Right ventricle myocardium inferior (tissue), 1 donor: ENCODE measurements around the gene PGLYRP3. TPM values are rescaled to one million over a fixed set of nuclear protein-coding genes. Genes with fewer than 3 reads are reported as not detected.
A peak's percentile ranks its signal among the peaks of the same experiment; 100 is the strongest.
"Not testable (repeated sequence)": the region's sequence is repeated elsewhere in the genome, so short reads cannot be mapped to it uniquely, and the experiment has no call there.

Source experiments
- ATAC-seq: fragments of 200-7000 bp; cut with Tn5 transposase; one replicate; pipeline ENCODE4 v1.9.1; 2020; ENCODE audit warnings: mild to moderate bottlenecking, moderate library complexity
- DNase-seq: peaks from one replicate; pipeline ENCODE4 v3.0.0; 2021; ENCODE audit errors: missing footprints
- intact Hi-C: fragments of 100-400 bp; cut with DNase I; formaldehyde crosslinking; loops from one replicate; pipeline ENCODE4 v1.11.0; 2022
- total RNA-seq: library from RNA; stranded (reverse); fragmentation: NEBNext Ultra II Directional; extraction: Animal tissue kit (Norgen Biotek cat#: 25700); gene quantifications from one replicate; pipeline ENCODE4 v1.2.1, GENCODE V29; 2021
- donor health status: DM: no; HTN: yes; CAD: no; lungs with severe emphysema.

The PGLYRP3 gene
- total RNA-seq, 1 donor from 2014 or later, result not detected

DNA sequence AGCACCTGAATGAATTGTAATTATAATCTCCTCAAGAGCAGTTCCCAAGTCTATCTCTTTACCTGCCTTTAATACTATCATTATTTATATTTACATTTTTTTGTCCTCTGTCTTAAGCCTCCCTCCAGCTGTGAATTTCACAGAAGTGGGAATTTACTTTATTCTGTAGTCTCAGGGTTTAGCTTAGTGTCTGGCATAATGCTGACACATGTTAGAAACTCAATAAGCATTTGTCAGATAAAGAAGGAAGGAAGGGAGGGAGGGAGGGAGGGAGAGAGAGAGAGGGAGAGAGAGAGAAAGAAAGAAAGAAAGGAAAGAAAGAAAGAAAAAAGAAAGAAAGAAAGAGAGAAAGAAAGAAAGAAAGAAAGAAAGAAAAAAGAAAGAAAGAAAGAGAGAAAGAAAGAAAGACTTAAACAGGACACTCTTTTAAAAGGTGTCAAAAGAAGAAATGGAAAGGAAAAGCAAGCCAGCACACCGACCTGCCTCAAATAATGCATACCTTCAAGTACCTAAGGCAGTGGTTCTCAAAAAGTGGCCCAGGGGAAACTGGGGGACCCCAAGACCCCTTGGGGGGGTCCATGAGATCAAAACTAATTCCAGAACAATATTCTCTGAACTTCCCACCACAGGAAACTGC is 37.7 kb upstream of the PGLYRP3 start:
- intact Hi-C loops, result loop anchor here (10.0 kb wide), 2 partner anchors 324 to 424 kb away; partner anchors contain the start of genes ILF2, NPR1 and SLC27A3
- no peak for DNase-seq
- ATAC-seq, result no peak

DNA sequence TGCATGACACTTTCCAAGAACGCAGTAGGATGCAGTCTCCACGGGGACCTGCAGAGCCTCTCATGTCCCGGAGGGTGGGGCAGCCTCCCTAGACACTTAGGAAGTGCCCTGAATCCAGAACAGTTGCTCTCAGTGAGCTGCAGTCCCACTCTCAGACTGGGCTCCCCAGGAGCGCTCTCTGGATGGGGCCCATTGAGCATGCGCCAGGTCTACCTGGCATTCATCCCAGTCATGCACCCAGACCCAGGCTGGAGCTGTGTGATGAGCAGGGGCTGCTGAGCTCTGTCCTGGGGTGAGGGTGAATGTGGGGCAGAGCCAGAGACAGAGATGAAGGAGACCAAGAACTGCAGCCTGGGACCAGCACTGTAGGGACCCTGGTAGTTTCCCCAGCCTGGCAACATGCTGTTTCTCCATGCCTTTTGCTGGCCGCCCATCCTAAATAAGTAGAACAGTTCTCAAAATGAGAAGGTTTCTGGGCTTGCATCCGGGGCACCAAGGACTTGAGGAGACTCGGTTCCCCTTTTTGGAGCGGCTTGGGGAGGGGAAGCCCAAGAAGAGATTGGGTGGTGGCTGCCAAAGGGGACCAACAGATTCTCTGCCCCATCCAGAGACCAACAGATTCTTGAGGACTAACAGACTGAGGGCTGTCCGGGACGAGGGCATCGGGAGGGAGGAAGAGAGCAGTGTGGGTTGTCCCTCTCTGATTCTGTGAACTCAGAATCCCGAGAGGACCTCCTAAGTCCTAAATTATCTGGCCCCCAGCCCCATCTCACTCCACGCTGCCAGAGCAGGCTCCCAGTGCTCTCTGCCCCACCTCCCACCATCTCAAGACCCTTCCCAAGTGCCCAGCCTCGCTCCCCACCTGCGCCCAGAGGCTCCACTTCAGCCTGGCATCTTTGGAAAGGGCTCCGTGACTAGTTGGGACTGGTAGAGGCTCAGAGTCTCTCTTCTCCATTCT is 36.9 kb upstream of the PGLYRP3 start:
- ATAC-seq (no peak), DNase-seq (no peak)
- intact Hi-C loops, result loop anchor here (10.0 kb wide), 2 partner anchors 325 to 425 kb away; partner anchors contain the start of genes ILF2, NPR1 and SLC27A3

DNA sequence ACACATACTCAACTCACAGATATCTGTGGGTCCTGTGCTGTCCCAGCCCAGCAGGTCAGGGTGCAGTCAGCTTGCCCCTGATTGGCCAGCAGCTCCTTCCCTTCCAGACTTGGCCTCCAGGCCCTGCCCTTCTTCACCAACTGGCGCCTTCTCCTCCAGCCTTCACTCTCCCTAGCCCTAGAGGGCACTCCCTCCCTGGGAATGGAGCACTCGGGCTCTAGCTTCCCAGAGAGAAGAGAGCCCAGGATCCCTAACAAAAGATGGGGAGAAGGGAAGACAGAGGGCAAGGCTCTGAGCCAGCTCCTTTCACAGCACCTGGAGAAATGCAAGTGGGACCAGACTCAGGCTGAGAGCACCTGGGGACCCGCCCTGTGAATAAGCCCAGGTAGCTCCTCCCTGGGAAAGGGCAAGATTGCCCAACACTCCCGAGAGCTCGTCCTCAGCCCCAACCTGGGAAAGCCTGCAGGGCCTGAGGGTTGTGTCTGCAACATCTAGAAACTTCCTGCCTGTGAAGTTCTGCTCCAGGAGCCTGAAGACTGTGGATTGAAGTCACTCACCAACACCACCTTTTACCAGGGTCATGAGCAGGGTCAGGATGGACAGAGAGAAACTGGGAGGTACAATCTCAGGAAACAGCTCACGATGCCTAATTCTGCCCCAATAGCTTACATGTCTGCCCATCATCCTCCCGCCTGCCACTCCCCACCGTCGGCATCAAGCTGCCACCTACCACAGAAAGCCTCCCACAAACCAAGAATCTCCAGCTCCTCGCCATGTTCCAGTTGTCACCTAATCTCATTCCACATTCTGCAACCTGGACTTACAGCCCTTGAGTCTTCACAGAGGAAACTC is 36.0 kb upstream of the PGLYRP3 start, which contains the start of gene PGLYRP4:
Gene PGLYRP4, minus strand, starts transcription at position 331 of the 852 bp plus-strand sequence. CDS start 909 bp downstream, outside the sequence.
- DNase-seq, result no peak
- intact Hi-C loops, result no loop called here
- ATAC-seq, result no peak

DNA sequence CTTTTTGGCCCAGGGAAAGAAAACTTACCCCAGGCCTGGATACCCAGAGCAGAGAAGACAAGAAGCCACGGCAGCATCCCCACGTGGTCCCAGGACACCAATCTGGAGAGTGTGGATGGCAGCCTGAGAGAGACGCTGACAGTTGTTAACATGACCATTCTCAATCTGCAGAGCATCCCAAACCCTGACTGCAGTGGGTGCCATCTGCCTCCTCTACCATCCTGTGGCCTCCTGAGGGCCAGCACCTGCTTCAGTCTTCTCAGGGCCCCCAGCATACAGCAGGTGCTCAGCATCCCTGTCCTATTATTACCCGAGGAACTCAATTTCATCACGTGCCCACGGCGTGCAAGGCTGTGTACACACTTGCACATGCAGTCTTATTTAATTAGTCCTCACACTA is 35.1 kb upstream of the PGLYRP3 start:
- no peak for DNase-seq
- no peak for ATAC-seq
- intact Hi-C loops, result no loop called here

DNA sequence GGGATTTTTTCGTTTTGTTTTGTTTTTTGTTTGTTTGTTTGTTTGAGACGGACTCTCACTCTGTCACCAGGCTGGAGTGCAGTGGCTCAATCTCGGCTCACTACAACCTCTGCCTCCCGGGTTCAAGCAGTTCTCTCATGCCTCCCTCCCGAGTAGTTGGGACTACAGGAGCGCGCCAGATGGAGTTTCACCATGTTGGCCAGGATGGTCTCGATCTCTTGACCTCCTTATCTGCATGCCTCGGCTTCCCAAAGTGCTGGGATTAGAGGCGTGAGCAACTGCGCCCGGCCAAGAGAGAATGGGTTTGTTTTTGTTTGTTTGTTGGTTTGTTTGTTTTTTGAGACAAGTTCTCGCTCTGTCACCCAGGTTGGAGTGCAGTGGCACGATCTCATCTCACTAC is 34.3 kb upstream of the PGLYRP3 start:
- ATAC-seq, intact Hi-C loops, DNase-seq: not testable (repeated sequence)

DNA sequence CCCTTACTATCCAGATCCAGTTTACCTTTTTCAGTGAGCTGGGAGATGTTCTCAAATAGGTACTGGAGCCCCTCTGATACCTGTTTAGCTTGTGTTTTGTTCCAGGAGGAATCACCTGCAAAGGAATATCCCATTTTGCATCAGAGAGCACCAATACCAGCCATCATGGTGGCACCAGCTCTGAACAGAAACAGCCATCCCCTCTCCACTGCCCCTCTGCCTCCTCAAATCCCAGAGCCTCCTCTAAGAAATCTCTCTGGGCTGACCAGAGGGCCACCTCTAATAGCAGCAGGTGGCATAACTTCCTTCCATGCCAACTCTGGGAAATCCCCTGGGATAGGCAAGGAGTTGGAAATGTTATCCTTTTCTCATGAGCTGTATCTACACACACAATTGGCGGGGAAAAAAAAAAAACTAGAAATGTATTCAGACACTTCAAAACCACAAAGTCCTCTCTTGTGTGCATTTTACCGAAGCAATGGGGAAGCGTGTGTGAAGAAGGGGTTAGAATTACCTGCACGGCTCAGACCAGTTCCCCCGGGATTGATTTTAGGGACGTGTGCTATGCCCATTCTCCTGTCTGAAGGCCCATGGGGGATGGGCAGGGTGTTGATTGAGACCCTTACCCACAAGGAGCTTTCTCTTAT is 33.4 kb upstream of the PGLYRP3 start:
- DNase-seq, result no peak
- intact Hi-C loops, result no loop called here
- no peak for ATAC-seq

DNA sequence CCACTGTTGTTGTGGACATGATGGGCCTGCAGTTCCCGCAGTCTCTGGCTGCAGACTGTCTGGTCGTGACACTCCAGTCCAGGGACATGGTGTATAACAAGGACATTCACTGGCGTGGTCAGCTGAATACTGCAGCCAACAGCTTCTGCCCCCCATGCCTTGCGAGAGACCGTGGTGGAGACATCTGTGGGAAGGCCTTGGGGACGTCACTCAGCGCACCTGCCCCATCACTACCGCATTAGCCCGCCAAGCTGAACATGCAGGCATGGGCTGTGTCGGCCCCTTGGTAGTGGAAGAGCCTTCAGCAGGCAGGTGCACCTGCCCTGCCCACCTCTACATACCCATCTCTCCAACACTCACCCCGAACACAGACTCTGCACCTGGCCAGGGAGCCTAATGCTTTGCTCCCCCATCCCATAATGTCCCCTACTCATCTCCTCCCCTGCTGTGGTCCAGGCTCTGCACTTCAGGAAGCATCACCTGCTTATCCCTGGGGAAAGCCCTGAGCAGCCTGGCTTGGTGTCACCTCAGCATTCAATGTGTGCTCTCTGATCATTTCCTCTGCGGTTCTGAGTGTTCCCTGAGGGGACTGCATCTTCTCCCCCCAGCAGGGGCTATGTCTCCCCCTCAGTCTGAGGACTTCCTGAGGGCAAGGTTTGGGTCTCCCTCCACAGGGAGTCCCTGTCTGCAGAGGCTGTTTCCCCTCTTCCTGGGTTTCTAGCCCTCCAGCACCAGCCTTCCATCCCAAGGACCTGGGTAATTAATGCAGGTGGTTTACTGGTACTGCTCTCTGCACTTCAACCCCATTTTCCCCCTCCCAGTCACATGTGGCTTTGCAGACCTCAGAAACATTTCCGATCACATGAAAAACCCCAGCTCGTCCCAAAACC is 32.7 kb upstream of the PGLYRP3 start:
- intact Hi-C loops, result no loop called here
- no peak for ATAC-seq

DNA sequence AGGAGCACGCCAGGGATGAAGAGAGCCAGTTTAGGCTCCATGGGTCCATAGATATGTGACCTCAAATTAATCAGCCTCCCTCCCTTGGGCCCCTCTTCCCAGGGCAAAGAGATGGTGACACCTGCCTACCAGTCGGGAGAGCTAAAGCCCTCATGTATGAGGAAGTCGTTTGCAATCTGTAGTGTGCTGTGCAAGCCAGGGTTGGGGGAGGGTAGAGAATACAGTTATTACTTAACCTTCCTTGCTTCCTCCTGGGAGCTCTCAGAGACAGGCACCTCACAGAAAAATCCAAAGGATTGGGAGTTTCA is 31.9 kb upstream of the PGLYRP3 start:
- ATAC-seq, result peak; percentile 54
- intact Hi-C loops, result no loop called here
- no peak for DNase-seq

More for the DNA sequence above, 32.7 kb upstream of the PGLYRP3 start:
- DNase-seq, result no peak

DNA sequence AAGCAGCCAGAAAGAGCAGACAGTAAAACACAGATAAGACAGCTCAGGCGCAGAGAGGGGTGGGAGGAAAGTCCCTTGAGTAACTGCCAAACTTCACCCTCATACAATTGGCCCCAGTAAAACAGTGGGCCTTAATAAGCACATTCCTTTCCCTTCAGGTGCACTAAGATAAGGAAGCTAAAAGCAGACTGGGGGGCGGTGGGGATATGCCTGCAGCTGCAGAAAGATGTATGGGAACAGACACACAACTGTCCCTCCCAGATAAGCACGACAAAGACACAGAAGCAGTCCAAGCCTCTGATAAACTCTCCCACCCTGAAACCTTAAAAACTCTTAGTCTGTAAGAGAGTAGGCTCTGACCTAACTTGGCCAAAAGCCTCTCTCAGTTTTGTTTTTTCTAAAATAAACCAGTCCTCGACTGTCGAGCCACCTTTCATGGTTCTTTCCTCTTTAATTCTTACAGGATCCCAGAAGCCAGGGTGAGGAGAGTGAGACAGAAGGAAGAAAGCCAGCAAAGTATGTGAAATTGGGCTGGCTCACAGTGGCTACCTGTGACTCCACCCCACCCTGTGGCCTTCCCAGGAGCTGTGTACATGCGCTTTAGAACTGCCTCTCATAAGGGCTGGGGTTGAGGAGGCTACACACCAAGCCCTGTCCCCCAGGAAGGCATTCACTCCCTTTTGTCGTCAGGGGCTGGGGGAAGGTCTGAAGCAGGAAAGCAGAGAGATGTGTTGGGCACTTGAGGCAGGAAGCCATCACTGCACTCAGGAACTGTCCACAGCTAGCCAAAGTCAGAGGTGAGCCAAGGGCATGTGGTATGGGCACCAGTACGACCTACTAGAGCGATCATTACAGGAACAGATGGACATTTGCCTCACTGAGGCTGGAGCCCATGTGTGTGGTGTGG is 31.3 kb upstream of the PGLYRP3 start:
- no peak for ATAC-seq
- no peak for DNase-seq
- intact Hi-C loops, result no loop called here

DNA sequence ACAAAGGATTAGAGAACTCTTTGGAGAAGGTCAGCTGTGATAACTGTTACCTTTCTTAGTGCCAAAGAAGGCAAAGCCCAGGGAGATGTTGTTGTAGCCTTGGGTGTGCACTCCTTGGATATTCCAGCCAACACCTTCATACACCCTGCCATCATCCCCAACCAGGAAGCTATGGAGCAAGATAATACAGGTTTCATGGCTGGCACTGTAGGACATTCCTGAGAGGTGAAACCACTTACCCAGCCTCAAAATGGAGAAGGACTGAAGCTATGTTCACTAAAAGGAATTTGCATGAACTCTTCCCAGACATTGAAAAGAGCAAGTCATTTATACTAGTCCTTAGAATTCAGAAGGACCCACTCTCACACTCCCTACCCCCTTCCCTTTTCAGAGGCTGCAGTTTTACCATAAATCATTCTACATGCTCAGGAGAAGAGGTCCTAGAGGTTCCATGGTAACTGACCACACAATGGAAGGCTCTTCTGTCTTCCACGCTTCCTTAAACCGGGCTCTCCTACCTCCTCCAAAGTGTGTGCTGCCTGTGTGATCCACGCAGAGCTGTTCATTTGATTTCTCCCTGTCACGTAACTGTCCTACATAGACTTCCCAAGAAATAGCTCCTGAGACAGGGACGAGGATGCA is 30.4 kb upstream of the PGLYRP3 start:
- no peak for ATAC-seq
- intact Hi-C loops, result no loop called here

DNA sequence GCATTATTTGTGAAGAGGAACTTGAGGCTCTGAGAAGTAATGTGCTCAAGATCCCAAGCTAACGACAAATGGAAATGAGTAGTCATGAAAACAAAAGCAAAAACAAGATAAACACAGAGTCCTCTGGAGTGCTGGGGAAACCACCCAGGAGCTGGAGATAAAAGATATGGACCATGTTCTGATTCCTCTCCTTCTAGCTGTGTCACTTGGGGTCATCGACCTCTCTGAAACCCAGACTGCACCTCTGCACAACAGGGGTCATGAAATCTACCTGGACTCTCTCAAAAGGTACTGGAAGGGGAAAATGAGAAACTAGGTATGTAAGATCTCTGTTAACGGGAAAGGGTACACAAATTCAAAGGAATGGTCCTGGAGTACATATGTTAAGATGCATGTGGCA is 29.4 kb upstream of the PGLYRP3 start:
- ATAC-seq, result no peak
- intact Hi-C loops, result no loop called here
- DNase-seq, result no peak

More for the DNA sequence above, 30.4 kb upstream of the PGLYRP3 start:
- no peak for DNase-seq

DNA sequence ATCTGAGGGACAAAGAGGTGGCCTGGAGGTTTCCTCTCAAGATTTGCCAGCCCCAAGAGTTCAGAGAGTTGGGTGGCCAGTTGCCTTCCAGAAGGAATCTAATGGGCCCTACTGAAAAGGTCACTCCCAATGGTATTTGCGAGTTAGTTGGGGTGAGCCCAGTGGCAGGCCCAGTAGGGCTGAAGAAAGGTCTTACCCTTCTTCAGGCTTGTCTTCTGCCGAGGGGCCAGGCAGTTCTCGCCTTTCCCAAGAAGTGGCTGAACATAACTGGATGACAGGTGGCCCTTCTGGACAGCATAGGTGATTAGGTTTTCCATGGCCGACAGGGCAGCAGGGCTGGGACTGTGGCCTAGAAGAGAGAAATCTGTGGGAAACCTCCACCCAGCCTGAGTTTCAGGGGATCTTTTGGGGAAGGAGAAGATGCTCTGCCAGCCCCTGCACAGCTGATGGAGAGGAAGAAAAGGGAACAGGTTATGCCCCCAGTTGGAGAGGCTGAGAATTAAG is 28.7 kb upstream of the PGLYRP3 start:
- DNase-seq (no peak), ATAC-seq (no peak)
- intact Hi-C loops, result no loop called here

DNA sequence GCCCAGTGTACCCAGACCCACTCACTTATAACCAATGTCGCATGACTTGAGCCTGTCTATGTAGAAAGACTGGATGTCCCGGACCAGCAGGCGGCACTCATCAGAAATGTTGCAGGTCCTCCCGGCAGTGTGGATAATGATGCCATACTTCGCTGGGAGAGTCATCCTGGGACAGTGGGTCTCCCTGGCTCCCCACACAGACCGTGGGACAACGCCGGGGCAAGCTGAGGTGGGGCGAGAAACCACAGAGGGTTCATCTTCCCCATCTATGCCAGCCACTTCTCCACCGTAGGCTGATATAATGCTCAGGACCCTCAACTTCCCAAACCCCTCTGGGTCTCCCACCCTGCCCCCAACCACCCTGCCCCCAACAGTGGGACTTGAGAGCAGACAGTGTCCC is 27.6 kb upstream of the PGLYRP3 start:
- intact Hi-C loops, result no loop called here
- no peak for ATAC-seq
- DNase-seq, result no peak

DNA sequence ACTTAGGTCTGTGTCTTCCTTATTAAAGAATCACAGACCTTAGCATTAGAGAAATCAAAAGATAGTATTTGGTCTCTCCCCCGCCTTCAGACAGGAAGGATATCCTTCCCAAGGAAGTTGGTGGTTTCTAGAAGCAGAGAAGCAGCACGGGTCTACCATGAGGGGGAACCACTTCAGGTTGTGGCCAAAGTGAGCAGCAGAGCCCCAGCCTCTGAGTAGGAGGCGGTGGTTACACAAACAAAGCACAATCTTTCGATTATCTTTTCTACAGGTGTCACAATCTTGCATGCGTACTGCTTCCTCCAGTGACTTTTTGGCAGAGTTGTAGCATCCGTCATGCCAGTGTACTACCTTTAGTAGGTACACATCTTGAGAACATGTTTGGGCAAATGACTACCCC is 27.1 kb upstream of the PGLYRP3 start:
- ATAC-seq (no peak), DNase-seq (no peak)
- intact Hi-C loops, result no loop called here

DNA sequence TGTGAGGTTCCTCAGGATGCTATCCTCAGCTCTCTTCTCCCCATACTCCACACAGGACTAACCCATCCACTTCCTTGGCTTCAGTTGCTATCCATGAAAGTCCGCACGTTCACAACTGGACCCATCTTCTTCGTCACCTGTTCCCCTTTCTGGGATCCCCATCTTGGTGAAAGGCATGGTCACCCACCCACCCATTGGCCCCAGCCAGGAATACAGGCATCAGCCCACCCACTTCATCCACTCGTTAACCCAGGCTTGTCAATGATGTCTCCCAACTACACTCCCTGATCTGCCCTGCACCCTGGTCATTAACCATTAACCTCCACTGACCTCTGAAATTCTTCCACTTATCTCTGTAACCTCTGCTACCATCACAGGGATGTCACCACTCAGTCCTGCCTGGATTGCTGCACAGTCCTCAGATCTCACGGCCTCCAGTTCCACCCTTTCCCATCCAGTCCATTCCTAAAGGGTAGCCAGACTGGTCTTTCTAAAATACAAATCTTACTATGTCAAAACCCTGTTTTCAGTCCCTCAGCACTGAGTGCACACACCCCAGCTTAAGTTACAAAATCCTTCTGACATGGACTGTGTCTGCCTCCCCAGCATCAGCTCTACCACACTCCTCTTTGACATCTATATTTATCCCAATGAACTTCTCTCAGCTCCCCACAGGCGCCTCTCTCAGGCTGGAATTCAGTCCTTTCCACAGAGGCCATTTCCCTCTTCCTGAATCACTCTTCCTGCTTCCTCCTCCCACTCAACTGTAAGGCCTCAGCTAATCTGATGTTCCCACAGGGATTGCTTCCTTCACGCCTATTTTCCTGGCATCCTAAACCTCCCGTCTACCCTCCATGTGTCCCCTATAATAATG is 25.5 kb upstream of the PGLYRP3 start:
- no peak for ATAC-seq
- intact Hi-C loops, result no loop called here

More for the DNA sequence above, 25.5 kb upstream of the PGLYRP3 start:
- DNase-seq, result no peak
